Ovary (tissue), 3 donors: Measurements from ENCODE around the gene NUP42.

ENCODE experiments used
- POLR2A ChIP-seq: fragments of 450-650 bp; IDR thresholded peaks from one replicate; pipeline ENCODE4 v1.6.1; 2017; ENCODE audit warnings: antibody characterized with exemption, mild to moderate bottlenecking, moderate library complexity
- TF ChIP-seq, protein P1 (sequence below), 3 donors: fragments of 450-650 bp in 2 of 3; fragments of 200-600 bp in 1 of 3; IDR thresholded peaks; one replicate each; pipeline versions ENCODE4 v1.5.1 to v1.8.0; 2016 to 2022; ENCODE audit warnings: antibody characterized with exemption in 3 of 3, mild to moderate bottlenecking in 1 of 3
- donor health status: DM: no; HTN: no; CAD: no.

DNA sequence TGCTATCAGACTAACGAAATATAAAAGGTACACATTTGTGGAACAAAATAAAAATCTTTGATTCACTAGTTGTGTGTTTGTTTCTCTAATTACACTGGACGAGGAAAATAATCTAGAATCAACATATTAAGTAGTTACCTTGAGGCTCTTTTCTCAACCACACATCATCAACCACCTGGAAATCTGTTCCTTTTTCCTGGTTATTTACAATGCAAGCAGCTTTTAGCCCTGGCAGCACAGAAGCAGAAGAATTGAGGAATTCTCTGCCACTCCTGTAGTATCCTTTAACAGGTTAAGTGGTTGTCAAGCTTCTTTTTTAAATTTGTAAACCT lies 23.7 kb downstream of the NUP42 start:
- TF ChIP-seq, protein P1, sequence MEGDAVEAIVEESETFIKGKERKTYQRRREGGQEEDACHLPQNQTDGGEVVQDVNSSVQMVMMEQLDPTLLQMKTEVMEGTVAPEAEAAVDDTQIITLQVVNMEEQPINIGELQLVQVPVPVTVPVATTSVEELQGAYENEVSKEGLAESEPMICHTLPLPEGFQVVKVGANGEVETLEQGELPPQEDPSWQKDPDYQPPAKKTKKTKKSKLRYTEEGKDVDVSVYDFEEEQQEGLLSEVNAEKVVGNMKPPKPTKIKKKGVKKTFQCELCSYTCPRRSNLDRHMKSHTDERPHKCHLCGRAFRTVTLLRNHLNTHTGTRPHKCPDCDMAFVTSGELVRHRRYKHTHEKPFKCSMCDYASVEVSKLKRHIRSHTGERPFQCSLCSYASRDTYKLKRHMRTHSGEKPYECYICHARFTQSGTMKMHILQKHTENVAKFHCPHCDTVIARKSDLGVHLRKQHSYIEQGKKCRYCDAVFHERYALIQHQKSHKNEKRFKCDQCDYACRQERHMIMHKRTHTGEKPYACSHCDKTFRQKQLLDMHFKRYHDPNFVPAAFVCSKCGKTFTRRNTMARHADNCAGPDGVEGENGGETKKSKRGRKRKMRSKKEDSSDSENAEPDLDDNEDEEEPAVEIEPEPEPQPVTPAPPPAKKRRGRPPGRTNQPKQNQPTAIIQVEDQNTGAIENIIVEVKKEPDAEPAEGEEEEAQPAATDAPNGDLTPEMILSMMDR (IDR thresholded peaks at IDR 0.05), result no peak
- no peak for TF ChIP-seq POLR2A
